CD4-positive, alpha-beta T cell treated with Interleukin-2 at 100 ng/mL for 4 hours (primary cell): ENCODE measurements around the gene TIAM1.

Experiments used
- DNase-seq: peaks from one replicate; pipeline ENCODE4 v3.0.0-alpha.2; 2020; ENCODE audit warnings: low spot score

The TIAM1 gene

GRCh38 chr21:31329456-31330143 is 14.5 kb downstream of the TIAM1 start:
- no peak for DNase-seq

GRCh38 chr21:31326522-31327242 is 17.4 kb downstream of the TIAM1 start:
- peak; percentile 45 for DNase-seq

GRCh38 chr21:31318971-31319370 is 25.1 kb downstream of the TIAM1 start:
- DNase-seq = no peak

GRCh38 chr21:31317688-31318087 is 26.4 kb downstream of the TIAM1 start:
- no peak for DNase-seq

- DNase-seq = no peak
Observed at GRCh38 chr21:31316488-31317169, 27.4 kb downstream of the TIAM1 start.

- DNase-seq = no peak
Observed at GRCh38 chr21:31316072-31316471, 28.0 kb downstream of the TIAM1 start.

GRCh38 chr21:31310750-31311149 is 33.3 kb downstream of the TIAM1 start:
- DNase-seq = no peak

- no peak for DNase-seq
Observed at GRCh38 chr21:31308584-31308983, 35.5 kb downstream of the TIAM1 start.

GRCh38 chr21:31305888-31306287 is 38.2 kb downstream of the TIAM1 start:
- no peak for DNase-seq

GRCh38 chr21:31299291-31300147 is 44.5 kb downstream of the TIAM1 start:
- no peak for DNase-seq

- DNase-seq = no peak
Observed at GRCh38 chr21:31298618-31299269, 45.3 kb downstream of the TIAM1 start.

GRCh38 chr21:31297806-31298205 is 46.3 kb downstream of the TIAM1 start:
- DNase-seq = no peak

- no peak for DNase-seq
Observed at GRCh38 chr21:31295676-31296075, 48.4 kb downstream of the TIAM1 start.

- no peak for DNase-seq
Observed at GRCh38 chr21:31294691-31295090, 49.4 kb downstream of the TIAM1 start.

- no peak for DNase-seq
Observed at GRCh38 chr21:31293986-31294385, 50.1 kb downstream of the TIAM1 start.

GRCh38 chr21:31290765-31291164 is 53.3 kb downstream of the TIAM1 start:
- DNase-seq = no peak

GRCh38 chr21:31289702-31290101 is 54.4 kb downstream of the TIAM1 start:
- DNase-seq = no peak

- DNase-seq = no peak
Observed at GRCh38 chr21:31288191-31288590, 55.9 kb downstream of the TIAM1 start.

GRCh38 chr21:31287201-31287600 is 56.9 kb downstream of the TIAM1 start:
- DNase-seq = no peak

GRCh38 chr21:31286621-31287020 is 57.4 kb downstream of the TIAM1 start:
- DNase-seq = no peak

GRCh38 chr21:31284797-31285397 is 59.2 kb downstream of the TIAM1 start:
- DNase-seq = no peak
